HFFc6 (cell line): ENCODE data around the gene ADRM1. TPM values are rescaled to one million over a fixed set of nuclear protein-coding genes. Genes with fewer than 3 reads are reported as not detected.

Experiments
- DNase-seq: peaks from one replicate; pipeline ENCODE4 v3.0.0-alpha.2; 2018
- H3K27ac Mint-ChIP-seq: 2 replicates; pipeline ENCODE4 v1.8.0; 2020; ENCODE audit warnings: mild to moderate bottlenecking, mixed read lengths
- H3K27me3 Mint-ChIP-seq: 2 replicates; pipeline ENCODE4 v1.8.0; 2021; ENCODE audit warnings: mild to moderate bottlenecking, moderate library complexity, mixed read lengths; ENCODE audit not compliant: insufficient read depth
- H3K36me3 Mint-ChIP-seq: 2 replicates; pipeline ENCODE4 v1.8.0; 2021; ENCODE audit warnings: low read depth, mixed read lengths
- H3K4me1 Mint-ChIP-seq: 2 replicates; pipeline ENCODE4 v1.8.0; 2020; ENCODE audit warnings: low read depth, mixed read lengths
- H3K4me3 Mint-ChIP-seq: 2 replicates; pipeline ENCODE4 v1.8.0; 2020; ENCODE audit warnings: mild to moderate bottlenecking, moderate library complexity, mixed read lengths
- H3K9me3 Mint-ChIP-seq: 2 replicates; pipeline ENCODE4 v1.8.0; 2020; ENCODE audit warnings: mild to moderate bottlenecking, mixed read lengths
- CTCF ChIP-seq: fragments of 200-600 bp; sonication (generic); IDR thresholded peaks from 2 replicates; pipeline ENCODE4 v1.5.0; 2021; ENCODE audit warnings: antibody characterized with exemption, mild to moderate bottlenecking
- total RNA-seq, 6 experiments: library from RNA; stranded (reverse); fragmentation: NEBNext Ultra II Directional; extraction: Animal tissue kit (Norgen Biotek cat#: 25700); gene quantifications; 2 replicates in 1 of 6; 3 replicates in 5 of 6; pipeline ENCODE4 v1.2.3, GENCODE V29; 2021

ADRM1 gene
- total RNA-seq, 6 experiments from 2014 or later, result 126 to 133 (median 129) TPM

- Mint-ChIP-seq H3K27me3 (no peaks in the 10 kb centered on the region; the same call in none of the 2 replicates), H3K27ac (no peak overlapping the region), H3K4me3 (no peak overlapping the region), H3K36me3 (peaks cover 8% of the 10 kb centered on the region), H3K9me3 (no peaks in the 10 kb centered on the region), H3K4me1 (peaks cover 12% of the 10 kb centered on the region; the same call in 1 of the 2 replicates)
- TF ChIP-seq CTCF, result no peak
- no peak for DNase-seq
Observed at GRCh38 chr20:62298577-62299249, 4.1 kb upstream of the ADRM1 start.

GRCh38 chr20:62299666-62300236 is 3.0 kb upstream of the ADRM1 start:
- Mint-ChIP-seq H3K4me3 (no peak overlapping the region), H3K4me1 (peaks cover 23% of the 10 kb centered on the region), H3K27ac (no peak overlapping the region), H3K27me3 (no peaks in the 10 kb centered on the region; the same call in none of the 2 replicates), H3K9me3 (no peaks in the 10 kb centered on the region), H3K36me3 (peaks cover 10% of the 10 kb centered on the region)
- TF ChIP-seq CTCF, result no peak
- no peak for DNase-seq

GRCh38 chr20:62300319-62300718 is 2.5 kb upstream of the ADRM1 start:
- H3K27me3 Mint-ChIP-seq, result no peaks in the 10 kb centered on the region; the same call in 1 of the 2 replicates
- TF ChIP-seq CTCF, result no peak
- peaks cover 10% of the 10 kb centered on the region for H3K36me3 Mint-ChIP-seq
- no peak overlapping the region for H3K4me3 Mint-ChIP-seq
- DNase-seq, result no peak
- H3K4me1 Mint-ChIP-seq, result peaks cover 28% of the 10 kb centered on the region
- H3K27ac Mint-ChIP-seq, result no peak overlapping the region
- H3K9me3 Mint-ChIP-seq, result no peaks in the 10 kb centered on the region

GRCh38 chr20:62301111-62301668 is 1.6 kb upstream of the ADRM1 start:
- Mint-ChIP-seq H3K27ac (no peak overlapping the region), H3K4me1 (peaks cover 32% of the 10 kb centered on the region), H3K36me3 (peaks cover 13% of the 10 kb centered on the region), H3K4me3 (peak overlapping the region; percentile 45; the same call in 1 of the 2 replicates), H3K27me3 (no peaks in the 10 kb centered on the region; the same call in 1 of the 2 replicates), H3K9me3 (no peaks in the 10 kb centered on the region)
- no peak for DNase-seq
- TF ChIP-seq CTCF, result no peak

- peaks cover 32% of the 10 kb centered on the region for H3K4me1 Mint-ChIP-seq
- H3K27ac Mint-ChIP-seq, result peak overlapping the region; percentile 97
- H3K27me3 Mint-ChIP-seq, result no peaks in the 10 kb centered on the region; the same call in 1 of the 2 replicates
- peak; percentile 94 for DNase-seq
- TF ChIP-seq CTCF, result peak; percentile 80
- H3K9me3 Mint-ChIP-seq, result no peaks in the 10 kb centered on the region
- H3K36me3 Mint-ChIP-seq, result peaks cover 13% of the 10 kb centered on the region
- peak overlapping the region; percentile 89 for H3K4me3 Mint-ChIP-seq
Observed at GRCh38 chr20:62301773-62302340, 940 bp upstream of the ADRM1 start.
